Vagina (tissue), 2 donors: ENCODE data around the gene SEC16A.

ENCODE experiments used
- POLR2A ChIP-seq, 2 donors: fragments of 450-650 bp; IDR thresholded peaks; one replicate each; pipeline ENCODE4 v1.6.1; 2017; ENCODE audit warnings: antibody characterized with exemption in 2 of 2, mild to moderate bottlenecking in 2 of 2, moderate library complexity in 2 of 2
- POLR2AphosphoS5 ChIP-seq, 2 donors: sonication (generic); formaldehyde crosslinking; IDR thresholded peaks; one replicate each; pipeline ENCODE4 v1.9.0; 2017; ENCODE audit warnings: antibody characterized with exemption in 2 of 2, mild to moderate bottlenecking in 2 of 2, low read depth in 1 of 2; ENCODE audit not compliant: insufficient read depth in 1 of 2
- TF ChIP-seq, protein P1 (sequence below), 3 experiments: fragments of 450-650 bp in 2 of 3; fragments of 200-600 bp in 1 of 3; sonication (generic) in 1 of 3; IDR thresholded peaks; one replicate each; pipeline ENCODE4 v1.5.1; 2017 to 2019; ENCODE audit warnings: antibody characterized with exemption in 3 of 3, mild to moderate bottlenecking in 2 of 3, moderate library complexity in 2 of 3

DNA sequence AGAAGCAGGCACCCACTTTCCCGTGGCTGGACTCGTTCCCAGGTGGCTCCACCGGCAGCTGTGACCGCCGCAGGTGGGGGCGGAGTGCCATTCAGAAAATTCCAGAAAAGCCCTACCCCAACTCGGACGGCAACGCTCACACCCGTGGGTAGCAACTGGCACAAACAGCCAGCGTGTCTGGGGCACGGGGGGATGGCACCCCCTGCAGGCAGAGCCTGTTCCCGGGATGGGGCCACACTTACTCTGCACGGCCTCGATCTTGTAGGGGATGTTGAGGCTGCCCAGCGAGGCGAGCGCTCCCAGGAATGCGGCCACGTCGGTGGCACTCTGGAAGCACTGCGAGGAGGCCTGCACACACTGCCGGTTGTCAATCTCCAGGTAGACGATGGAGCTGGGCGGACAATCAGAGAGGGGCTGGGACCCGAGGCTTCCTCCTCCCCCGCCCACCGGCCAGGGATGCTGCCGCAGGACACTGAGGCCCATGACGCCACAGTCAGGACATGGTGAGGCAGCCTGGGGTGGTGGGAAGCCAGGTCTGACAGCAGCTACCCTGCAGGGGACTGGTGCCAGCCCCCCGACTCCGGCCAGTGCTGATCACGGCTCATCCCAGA, 20.2 kb upstream of the SEC16A start:
- no peak for TF ChIP-seq POLR2AphosphoS5 (IDR thresholded peaks at IDR 0.05; ENCODE audit: insufficient read depth in 1 of 2, low read depth in 1 of 2)
- TF ChIP-seq, protein P1, sequence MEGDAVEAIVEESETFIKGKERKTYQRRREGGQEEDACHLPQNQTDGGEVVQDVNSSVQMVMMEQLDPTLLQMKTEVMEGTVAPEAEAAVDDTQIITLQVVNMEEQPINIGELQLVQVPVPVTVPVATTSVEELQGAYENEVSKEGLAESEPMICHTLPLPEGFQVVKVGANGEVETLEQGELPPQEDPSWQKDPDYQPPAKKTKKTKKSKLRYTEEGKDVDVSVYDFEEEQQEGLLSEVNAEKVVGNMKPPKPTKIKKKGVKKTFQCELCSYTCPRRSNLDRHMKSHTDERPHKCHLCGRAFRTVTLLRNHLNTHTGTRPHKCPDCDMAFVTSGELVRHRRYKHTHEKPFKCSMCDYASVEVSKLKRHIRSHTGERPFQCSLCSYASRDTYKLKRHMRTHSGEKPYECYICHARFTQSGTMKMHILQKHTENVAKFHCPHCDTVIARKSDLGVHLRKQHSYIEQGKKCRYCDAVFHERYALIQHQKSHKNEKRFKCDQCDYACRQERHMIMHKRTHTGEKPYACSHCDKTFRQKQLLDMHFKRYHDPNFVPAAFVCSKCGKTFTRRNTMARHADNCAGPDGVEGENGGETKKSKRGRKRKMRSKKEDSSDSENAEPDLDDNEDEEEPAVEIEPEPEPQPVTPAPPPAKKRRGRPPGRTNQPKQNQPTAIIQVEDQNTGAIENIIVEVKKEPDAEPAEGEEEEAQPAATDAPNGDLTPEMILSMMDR (IDR thresholded peaks at IDR 0.05): no peak
- no peak for TF ChIP-seq POLR2A (IDR thresholded peaks at IDR 0.05)
